Heart left ventricle (tissue), 13 donors: ENCODE data around the gene LUZP2.

Experiments used
- CTCF ChIP-seq, 12 donors: fragments of 200-600 bp; sonication (generic) in 4 of 12; IDR thresholded peaks; one replicate each; pipeline versions ENCODE4 v1.5.0 to v1.8.0; 2018 to 2022; ENCODE audit warnings: antibody characterized with exemption in 12 of 12, mild to moderate bottlenecking in 5 of 12
- POLR2A ChIP-seq, 2 donors: fragments of 450-650 bp; IDR thresholded peaks; one replicate each; pipeline ENCODE4 v1.6.1; 2017; ENCODE audit warnings: antibody characterized with exemption in 2 of 2, mild to moderate bottlenecking in 2 of 2, moderate library complexity in 2 of 2
- donor health status: ischemic (EF 13 %, LVEDD 7.1; RV severe dilation, severe dysfunction).
- donor health status: DM: no; HTN: yes; CAD: no.
- donor health status: DM: no; HTN: no; CAD: no.
- donor health status: ischemic (EF 25% LVEDD 6.9; RV normal size, moderate dysfunction).
- donor health status: ischemic (EF 25% LVEDD 5.7; RV mildly dilated, moderate dysfunction).
- donor health status: ischemic (EF 35%, LVEDD 5.7; RV mildly dilated, moderate dysfunction).
- donor health status: nonischemic (EF 11% LVEDD 7.7; RV severe dilation, severe dysfunction).
- donor health status: DM: yes; HTN: yes; CAD: no.
- donor health status: PGD.
- donor health status: ischemic (EF 29% LVEDD 5.4; RV normal size, mild dysfunction).
- donor health status: nonischemic (EF 23%, LVEDD 6.1; RV moderate dilation, normal function).

- TF ChIP-seq CTCF (IDR thresholded peaks at IDR 0.05): no peak
- no peak for TF ChIP-seq POLR2A (IDR thresholded peaks at IDR 0.05)
Measured at GRCh38 chr11:24900514-24900913, 403.7 kb downstream of the LUZP2 start.
